KBM-7 (cell line): ENCODE data around the gene LDAH.

Experiments
- DNase-seq: peaks from one replicate; pipeline ENCODE4 v3.0.0-alpha.2; 2015
- in situ Hi-C: fragments of 300-500 bp; cut with MboI; formaldehyde crosslinking; loops from 2 replicates; pipeline ENCODE4 v1.14.3; 2020; ENCODE audit warnings: low sequenced_read_pairs, low pct_unique_long_range_greater_than_20kb, mixed read lengths

LDAH gene

DNA sequence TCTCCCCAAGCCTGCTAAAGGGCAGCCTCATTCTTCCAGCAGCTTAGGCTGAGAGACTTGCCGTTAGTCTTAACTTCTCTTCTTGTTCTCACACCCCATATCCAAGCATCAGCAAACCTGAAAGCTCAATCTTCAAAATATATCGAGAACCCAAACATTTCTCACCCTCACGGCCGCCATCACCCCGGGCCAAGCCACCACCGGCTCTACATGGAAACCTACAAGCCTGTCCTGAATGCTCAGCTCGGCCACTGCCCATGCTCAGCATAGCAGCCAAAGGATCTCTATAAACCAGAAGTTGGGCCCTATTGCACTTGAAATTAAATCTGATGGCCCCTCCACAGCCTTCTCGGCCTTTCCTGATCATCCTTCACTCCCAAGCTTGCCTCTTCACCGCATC, 174.1 kb downstream of the LDAH start:
- DNase-seq: no peak
- in situ Hi-C loops: loop anchor here (25.0 kb wide), 1 partner anchor 537 kb away; no protein-coding TSS in a partner anchor

DNA sequence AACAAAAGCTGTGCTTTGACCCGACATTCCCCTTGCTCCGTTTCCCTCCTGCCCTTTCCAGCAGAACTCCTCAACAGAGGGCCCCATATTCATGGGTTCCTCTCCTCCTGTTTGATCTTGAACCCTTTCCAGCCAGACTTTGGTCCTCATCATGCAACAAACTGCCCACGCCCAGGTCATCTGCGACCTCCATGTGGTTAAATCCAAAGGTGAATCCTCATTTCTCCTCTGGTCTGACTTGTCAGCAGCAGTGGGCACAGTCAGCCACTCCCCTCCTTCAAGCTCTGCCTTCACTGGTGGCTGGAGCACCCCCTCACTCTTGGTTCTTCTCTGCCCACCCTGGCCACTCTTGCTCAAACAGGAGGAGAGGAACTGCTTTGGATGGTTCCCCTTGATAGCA, 174.7 kb downstream of the LDAH start:
- DNase-seq: no peak
- in situ Hi-C loops: loop anchor here (25.0 kb wide), 1 partner anchor 536 kb away; no protein-coding TSS in a partner anchor

- in situ Hi-C loops: loop anchor here (25.0 kb wide), 1 partner anchor 535 kb away; no protein-coding TSS in a partner anchor
- DNase-seq: no peak
Measured at GRCh38 chr2:20647738-20648137, 175.2 kb downstream of the LDAH start.

GRCh38 chr2:20647211-20647610, 175.7 kb downstream of the LDAH start:
- DNase-seq: no peak
- in situ Hi-C loops: loop anchor here (25.0 kb wide), 1 partner anchor 535 kb away; no protein-coding TSS in a partner anchor

GRCh38 chr2:20646446-20646845, 176.5 kb downstream of the LDAH start:
- in situ Hi-C loops: loop anchor here (25.0 kb wide), 1 partner anchor 534 kb away; no protein-coding TSS in a partner anchor
- no peak for DNase-seq

DNA sequence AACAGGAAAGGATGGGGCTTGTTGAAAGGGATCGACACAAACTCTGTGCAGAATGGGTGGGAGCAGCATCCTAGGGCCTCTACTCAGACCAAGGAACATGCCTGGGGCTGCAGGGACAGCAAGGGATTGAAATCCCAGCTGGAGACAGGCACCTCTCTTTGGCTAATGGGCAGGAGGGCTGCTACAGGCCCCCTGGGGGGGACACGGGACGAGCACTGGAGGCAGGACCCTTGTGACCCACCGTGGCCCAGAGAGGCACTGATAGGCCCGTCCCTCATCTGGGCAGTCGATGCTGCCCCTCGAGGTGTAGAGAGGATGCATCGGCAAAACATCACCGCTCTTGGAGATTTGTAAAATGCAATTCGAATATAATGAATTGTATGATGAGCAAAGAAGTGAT, 177.1 kb downstream of the LDAH start:
- no peak for DNase-seq
- in situ Hi-C loops: loop anchor here (25.0 kb wide), 1 partner anchor 533 kb away; no protein-coding TSS in a partner anchor

- in situ Hi-C loops: loop anchor here (25.0 kb wide), 1 partner anchor 533 kb away; no protein-coding TSS in a partner anchor
Measured at GRCh38 chr2:20645301-20645701, 177.6 kb downstream of the LDAH start.

GRCh38 chr2:20643826-20644225, 179.1 kb downstream of the LDAH start:
- in situ Hi-C loops: loop anchor here (25.0 kb wide), 1 partner anchor 532 kb away; no protein-coding TSS in a partner anchor
- DNase-seq: no peak

More at GRCh38 chr2:20645301-20645701, 177.6 kb downstream of the LDAH start:
- no peak for DNase-seq

- no peak for DNase-seq
- in situ Hi-C loops: loop anchor here (25.0 kb wide), 1 partner anchor 531 kb away; no protein-coding TSS in a partner anchor
Measured at GRCh38 chr2:20643060-20643459, 179.8 kb downstream of the LDAH start.

- in situ Hi-C loops: loop anchor here (25.0 kb wide), 1 partner anchor 530 kb away; no protein-coding TSS in a partner anchor
- peak; percentile 81 for DNase-seq
Measured at GRCh38 chr2:20642055-20642971, 180.6 kb downstream of the LDAH start.

DNA sequence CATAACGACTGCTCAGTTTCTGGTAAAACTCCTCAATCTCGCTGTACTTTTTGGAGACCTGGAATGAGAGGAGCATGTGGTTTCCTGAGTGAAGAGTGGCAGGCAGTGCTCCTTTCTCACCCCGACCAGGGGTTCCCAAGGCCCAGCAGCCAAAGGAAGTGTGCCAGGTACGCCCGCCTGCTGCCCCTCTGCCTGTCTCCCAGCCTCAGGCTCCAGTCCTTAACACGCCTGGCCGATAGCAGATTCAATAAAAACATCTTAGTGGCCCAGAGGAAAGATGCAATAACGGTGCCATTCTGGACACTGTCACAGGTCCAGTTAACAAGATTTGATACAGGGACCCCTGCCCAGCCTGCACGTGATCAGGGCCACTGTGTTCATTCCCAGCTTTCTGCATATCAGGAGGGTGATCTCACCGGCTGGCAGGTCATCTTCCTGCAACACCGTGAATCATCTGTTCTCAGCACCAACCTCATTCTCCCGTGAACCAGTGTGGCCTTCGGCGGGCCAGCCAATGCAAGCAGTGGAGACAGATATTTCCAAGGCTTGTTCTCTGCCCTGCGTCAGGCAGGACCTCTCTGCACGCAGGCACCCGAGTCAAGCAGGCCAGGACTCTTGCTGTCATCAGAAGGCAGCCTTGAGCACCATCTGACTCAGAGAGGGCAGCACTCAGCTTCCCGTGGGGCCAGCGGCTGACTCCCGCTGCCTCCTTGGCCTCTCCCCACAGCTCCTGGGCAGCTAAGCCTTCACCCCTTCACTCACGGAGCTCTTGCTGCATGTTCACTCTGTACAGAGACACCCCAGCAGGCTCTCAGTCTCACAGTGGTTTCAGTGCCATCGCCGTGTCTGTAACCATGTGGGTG, 181.5 kb downstream of the LDAH start:
- no peak for DNase-seq
- in situ Hi-C loops: loop anchor here (25.0 kb wide), 1 partner anchor 529 kb away; no protein-coding TSS in a partner anchor

- DNase-seq: no peak
- in situ Hi-C loops: loop anchor here (25.0 kb wide), 1 partner anchor 528 kb away; no protein-coding TSS in a partner anchor
Measured at GRCh38 chr2:20640411-20641122, 182.3 kb downstream of the LDAH start.

- no peak for DNase-seq
- in situ Hi-C loops: loop anchor here (10.0 to 25.0 kb wide), 2 partner anchors 184 to 527 kb away; no protein-coding TSS in a partner anchor
Measured at GRCh38 chr2:20638646-20639430, 184.1 kb downstream of the LDAH start.

DNA sequence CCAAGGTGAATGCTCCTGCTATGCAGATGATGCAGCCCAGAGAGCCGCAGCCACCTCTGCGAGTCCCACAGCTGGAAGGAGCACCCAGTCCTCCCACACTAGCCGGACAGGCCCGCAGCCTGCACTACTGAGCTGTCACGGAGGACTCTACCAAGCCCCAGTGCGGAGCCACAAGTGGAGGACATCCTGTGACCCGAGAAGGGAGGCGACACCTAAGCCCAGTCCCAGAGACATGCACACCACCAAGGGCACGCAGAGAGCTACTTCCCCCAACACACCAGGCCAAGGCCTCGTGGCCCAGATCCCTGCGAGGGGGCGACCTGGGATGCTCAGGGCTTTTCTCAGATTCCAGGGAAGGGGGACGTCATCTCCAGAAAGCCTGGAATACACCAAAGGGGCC, 184.9 kb downstream of the LDAH start:
- DNase-seq: no peak
- in situ Hi-C loops: loop anchor here (10.0 to 25.0 kb wide), 2 partner anchors 183 to 526 kb away; no protein-coding TSS in a partner anchor

DNA sequence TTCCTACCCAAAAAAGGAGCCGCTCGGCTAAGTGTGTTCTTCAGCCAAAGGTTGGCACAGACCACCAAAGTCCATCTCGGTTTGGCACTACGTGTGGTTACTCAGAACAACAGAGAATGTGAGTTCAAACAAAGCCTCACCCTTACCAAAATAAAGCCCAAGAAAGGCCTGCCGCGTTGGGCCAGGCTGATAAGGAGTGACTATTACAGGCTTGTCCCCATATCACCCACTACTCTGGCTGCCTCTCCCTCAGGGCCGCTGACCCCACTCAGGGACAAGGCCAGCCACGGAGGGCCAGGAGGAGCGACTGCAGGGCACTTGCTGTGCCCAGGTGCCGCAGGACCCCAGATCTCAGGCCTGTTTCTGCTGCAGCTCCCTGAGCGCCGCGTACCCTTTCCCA, 185.8 kb downstream of the LDAH start:
- in situ Hi-C loops: loop anchor here (10.0 to 25.0 kb wide), 2 partner anchors 182 to 525 kb away; no protein-coding TSS in a partner anchor

GRCh38 chr2:20635675-20636584, 187.0 kb downstream of the LDAH start:
- DNase-seq: peak; percentile 78
- in situ Hi-C loops: loop anchor here (10.0 to 25.0 kb wide), 2 partner anchors 181 to 524 kb away; no protein-coding TSS in a partner anchor

More for the DNA sequence above, 185.8 kb downstream of the LDAH start:
- DNase-seq: no peak
